CD4-positive, alpha-beta T cell treated with Interleukin-15 for 1 hour (primary cell): ENCODE measurements around the gene ATP7B.

Experiments
- DNase-seq: peaks from one replicate; pipeline ENCODE4 v3.0.0-alpha.2; 2020

Gene ATP7B

GRCh38 chr13:51942189-51942588 is 69.1 kb downstream of the ATP7B start:
- DNase-seq, result no peak

- DNase-seq, result no peak
Measured at GRCh38 chr13:51938454-51938853, 72.8 kb downstream of the ATP7B start.

DNA sequence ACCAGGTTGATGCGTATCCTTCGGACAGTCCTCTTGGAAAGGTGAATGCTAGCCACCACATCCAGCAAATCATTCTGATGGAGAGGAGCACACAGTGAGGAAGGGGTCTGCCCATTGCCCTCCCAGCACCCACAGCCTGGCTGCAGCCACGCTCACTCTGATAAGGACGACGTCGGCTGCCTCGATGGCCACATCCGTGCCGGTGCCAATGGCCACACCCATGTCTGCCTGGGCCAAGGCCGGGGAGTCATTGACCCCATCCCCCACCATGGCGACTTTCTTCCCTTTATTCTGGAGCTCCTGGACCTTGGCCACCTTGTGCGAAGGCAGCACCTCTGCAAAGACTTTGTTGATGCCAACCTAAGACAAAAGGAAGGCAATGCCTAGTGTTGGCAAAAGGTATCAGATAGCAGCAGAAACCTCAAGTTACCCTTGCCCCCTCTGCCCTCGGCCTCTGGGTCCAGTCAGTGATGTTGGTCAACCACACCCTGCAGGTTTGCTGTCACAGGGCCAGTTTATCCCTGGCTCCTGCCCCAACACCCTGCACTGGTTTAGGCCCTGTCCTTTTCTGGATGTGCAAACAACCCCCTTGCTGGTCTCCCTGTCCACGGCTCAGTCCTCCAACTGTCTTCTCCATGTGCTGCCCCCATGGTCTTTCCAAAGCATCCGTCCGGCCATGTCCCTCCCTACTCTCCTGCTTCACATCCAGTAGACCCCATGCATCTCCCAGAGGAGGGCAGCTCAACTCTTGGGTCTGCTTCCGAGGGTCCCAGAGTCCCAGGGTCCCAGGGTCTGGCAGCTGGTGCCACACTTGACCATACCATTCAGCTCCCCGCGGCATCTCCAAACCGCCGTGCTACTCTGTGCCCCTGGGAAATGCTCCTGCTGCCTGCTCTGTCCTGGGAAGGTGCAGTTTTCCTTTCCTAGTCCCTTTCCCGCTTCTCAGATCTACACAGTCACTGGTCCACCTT is 73.6 kb downstream of the ATP7B start:
- DNase-seq, result no peak

DNA sequence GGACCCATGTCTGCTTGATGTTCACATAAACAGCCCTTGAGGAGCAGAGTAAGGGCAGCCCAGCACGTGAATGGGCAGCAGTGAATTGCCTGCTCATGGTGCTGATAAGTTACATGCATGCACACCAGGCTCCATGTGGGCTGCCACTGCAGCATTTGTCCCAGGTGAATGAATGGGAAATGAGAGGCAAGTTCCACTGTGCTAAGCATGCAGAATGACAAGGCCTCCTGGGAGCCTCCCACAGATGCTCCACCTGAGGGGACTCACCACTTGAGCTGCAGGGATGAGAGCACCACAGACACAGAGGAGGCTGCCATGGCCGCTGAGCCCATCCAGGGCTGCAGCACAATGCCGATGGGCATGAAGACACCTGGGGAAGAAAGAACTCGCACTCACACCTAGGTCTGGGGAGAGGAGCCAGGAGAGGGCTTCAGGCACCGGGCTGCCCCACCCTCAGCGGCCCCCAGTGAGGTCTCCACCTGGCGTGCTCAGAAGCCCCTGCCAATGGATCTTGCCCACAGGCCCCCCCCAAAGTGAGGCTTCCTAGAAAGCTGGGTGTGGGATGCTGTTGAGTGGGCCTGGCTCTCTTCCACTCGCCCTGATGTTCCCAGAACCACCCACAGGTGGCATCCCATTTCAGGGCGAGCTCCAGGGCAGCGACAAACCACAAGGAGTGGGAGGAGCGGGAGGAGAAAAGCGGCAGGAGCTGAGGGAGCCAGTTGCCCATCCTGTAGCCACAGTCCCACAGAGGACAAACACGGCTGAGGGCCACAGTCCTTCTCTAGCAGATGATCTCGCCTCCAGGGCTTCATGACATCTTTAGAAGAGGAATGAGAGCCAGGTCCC is 75.7 kb downstream of the ATP7B start:
- no peak for DNase-seq

GRCh38 chr13:51934461-51935087 is 76.7 kb downstream of the ATP7B start:
- no peak for DNase-seq

GRCh38 chr13:51933466-51934058 is 77.7 kb downstream of the ATP7B start:
- DNase-seq, result no peak

GRCh38 chr13:51932231-51932630 is 79.0 kb downstream of the ATP7B start:
- no peak for DNase-seq

DNA sequence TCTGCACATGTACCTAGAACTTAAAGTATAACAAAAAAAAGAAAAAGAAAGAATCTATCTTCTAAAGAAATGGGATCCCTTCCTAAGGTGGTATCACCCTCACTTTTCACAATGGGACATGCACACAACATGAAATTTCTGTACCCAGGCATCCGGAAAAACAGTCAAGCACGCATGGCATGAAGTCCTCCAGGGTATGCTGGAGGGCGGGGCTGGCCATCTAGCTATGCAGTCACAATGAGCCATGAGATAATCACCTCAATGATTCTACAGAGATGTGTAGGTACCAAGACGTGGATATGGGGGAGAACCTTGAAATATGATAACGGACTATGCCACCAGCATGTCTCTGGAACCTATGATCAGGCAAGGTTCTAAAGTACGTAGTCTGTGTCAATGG is 79.6 kb downstream of the ATP7B start:
- no peak for DNase-seq

DNA sequence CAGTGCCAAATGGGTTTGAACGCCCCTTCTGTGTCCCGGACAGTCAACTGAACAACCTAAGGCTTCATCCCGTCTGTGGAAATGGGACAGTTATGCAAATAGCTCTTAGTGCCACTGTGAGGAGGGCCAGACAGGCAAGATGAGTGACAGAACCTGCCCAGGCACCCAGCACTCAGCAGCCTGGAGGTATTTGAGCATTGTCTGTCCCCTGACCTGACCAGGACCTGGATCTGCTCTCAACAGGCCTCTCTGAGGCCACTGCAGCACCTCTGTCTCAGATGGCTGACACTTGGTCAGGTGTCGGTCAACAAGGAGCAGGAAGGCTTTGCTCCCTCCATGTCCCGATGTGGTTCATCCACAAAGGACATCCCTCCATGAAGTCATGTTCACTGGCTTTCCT is 81.6 kb downstream of the ATP7B start:
- DNase-seq, result no peak

GRCh38 chr13:51928231-51928630 is 83.0 kb downstream of the ATP7B start:
- DNase-seq, result no peak

- DNase-seq, result no peak
Measured at GRCh38 chr13:51927129-51927528, 84.1 kb downstream of the ATP7B start.

- DNase-seq, result no peak
Measured at GRCh38 chr13:51926528-51926885, 84.7 kb downstream of the ATP7B start.

DNA sequence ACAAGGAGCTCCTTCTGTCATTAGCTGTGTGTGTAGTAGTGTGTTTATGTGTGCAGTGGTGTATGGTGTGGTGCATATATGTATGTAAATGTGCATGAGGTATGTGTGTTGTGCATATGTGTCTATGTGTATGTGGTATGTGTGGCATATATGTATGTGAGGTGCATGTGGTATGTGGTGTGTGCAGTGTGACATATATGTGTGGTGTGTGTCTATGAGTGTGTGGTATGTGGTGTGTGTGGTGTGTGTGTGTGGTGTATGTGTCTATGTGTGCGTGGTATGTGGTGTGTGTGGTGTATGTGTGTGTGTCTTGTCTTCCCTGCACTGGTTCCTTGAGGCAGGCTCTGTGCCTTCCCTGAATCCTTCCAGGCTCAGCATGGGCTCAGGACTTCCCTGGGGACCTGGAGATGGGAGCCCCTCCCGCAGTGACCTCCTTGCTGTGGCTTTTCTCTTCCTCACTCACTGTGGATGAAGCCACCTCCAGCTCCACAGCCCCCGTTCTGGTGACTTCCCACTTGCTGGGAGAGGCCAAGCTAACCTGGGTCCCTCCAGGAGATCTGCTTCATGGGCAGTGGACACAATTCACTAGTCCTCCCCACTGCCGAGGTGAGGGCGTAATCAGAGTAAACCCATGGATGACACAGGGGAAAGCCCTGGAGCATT is 85.3 kb downstream of the ATP7B start:
- DNase-seq, result no peak

DNA sequence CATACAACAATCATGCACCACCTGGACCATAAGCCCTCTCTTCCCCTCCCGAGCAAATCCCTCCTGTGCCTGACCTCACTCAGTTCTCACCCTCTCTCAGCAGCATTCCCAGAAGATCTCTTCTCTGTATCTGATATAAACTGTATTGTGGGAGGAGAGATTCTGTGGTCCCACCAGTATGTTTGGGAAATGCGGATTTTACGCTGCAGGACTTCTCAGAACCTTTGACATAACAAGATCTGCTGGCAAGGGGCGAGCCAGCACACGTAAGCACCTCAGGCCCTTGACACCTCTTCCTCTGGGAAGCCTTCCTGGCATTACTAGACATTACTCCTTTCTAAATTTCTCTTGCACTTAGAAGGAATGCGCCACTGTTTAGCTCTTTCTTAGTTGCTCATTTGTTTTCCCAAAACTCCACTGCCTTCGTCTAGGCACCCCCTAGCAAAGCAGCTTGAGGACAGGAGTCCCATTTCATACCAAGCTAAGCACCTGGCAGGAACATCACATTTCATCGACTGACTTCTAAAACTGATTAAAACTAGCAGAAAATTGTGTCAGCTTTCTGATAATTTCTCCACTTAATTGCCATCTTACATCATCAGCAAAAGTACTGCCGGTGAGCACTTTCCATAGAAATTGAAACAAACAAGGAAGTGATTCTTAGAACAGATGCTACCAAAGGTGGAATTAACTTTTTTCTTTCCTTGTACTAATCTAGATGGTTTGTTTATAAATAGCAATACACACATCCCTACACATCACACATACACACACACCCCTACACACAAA is 86.3 kb downstream of the ATP7B start:
- DNase-seq, result no peak

DNA sequence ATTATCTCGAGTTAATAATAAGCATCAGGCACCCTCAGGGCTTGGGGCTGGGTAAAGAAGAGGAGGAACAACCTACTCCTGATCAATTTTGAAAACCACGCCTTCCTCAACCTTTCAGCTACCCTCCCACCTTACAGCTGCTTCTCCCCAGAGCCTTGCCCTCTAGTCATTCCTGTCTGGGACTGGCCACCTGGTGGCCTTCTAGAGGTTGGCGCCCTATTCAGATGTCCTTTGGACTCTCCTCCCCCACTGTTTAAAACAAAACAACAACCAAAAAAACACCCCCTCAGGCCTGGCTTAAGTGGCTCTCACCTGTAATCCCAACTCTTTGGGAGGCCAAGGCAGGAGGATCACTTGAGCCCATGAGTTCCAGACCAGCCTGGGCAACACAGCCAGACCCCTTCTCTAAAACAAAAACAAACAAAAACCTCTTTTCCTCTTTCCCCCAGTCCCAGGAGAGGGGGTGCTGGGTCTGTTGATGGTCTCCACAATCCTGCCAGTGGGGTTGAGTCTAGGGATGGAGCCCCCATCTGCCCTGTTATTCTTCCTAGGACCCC is 87.2 kb downstream of the ATP7B start:
- no peak for DNase-seq

DNA sequence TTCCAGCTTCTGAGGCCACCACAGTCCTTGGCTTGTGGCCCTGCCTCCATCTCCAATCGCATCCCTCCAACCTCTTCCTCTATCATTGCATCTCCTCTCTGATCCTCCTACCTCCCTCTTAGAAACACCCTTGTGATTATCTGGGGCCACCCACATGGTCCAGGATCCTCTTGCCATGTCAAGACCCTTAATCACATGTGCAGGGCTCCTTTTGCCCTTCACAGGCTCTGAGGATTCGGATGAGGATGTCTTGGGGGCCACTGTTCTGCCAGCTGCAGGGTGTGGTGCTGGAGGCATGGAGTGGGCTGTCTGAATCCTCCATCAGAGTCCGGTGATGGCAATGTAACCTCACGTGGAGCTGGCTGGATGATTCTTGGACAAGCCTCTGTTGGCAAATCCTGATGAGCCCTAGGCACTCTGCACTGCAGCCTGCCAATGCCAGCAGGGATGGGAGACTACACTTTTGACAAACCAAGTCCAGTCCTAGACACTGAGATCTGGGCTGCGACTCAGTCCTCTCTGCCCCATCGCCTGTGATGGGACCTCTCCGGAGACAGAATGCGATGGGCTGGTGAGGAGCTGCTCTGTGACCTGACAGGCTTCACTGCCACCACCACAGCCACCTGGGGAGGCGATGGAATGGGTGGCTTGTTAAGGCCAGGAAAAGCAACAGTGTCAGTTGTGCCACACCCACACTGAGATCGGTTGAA is 88.3 kb downstream of the ATP7B start:
- no peak for DNase-seq

DNA sequence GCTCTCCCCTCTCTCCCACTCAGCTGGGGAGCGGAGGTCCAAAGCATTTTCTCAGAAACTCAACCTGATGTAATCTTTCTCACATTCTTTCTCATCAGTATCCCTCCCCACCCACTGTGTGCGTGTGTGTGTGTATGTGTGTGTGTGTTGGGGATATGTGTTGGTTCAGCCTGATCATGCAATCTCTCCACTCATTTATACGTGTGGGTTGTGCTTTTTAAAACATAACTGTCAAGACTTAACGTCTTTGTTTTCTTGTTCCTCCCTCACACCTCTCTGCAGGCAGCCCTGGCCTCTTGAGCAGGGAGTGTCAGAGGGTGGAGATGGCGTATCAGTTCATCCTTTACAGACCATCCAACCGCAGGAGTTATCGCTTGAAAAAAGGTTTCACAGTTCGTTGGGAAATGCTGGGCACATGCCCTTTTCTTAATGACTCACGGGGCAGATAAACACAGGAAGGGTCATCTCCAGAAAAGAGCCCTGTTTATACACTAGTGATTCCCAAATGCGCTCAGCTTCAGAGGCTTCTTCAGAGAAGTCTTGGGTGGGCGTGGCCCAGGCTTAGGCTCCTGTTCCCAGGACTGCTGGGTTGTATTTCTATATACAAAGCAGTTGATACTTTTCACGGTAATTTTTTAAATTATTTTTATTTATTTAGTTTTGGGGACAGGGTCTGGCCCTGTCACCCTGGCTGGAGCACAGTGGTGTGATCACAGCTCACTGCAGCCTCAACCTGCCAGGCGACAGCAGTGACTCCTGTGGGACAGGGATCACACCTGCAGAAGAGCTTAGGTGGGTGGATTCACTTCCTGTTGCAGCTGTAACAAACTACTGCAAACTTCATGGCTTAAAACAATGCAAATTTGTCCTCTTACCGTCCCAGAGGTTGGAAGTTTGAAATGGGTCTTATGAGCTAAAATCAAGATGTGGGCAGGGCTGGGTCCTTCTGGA is 89.2 kb downstream of the ATP7B start:
- no peak for DNase-seq

DNA sequence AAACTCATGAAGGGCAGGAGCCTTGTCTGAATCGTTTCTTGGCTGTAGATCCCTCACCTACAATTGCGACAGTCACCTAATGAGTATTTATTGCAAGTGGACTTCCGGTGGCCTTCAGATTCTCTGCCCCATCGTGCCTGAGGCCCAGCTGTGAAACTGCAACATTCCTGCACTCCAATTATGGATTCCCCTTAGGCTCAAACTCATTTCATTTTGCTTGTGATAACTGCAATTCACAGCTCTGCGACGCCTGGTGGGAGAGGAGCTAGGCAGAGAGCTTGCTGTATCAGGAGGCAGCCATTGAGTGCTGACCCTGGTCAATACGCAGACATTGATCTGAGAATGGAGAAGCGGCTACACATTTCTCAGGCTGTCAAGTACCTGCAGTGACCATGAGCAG is 90.5 kb downstream of the ATP7B start:
- no peak for DNase-seq

DNA sequence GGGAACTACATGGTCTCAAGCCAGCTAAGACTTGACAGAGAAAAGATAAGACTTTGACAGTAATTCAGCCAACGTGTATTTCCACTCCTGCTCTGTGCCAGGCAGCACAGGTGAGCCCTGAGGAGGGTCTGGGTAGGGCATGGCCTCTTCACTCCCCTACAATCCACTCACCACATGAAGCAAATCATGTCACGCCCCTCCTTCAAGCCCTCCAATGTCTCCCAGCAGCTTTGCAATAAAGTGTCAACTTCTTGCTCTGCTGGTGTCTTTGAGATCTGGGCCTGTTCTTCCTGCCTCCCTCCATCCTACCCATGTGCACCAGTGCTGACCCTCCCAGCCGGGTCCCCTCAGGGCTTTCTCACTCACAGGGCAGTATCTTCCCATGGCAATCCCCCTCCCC is 91.0 kb downstream of the ATP7B start:
- DNase-seq, result no peak

DNA sequence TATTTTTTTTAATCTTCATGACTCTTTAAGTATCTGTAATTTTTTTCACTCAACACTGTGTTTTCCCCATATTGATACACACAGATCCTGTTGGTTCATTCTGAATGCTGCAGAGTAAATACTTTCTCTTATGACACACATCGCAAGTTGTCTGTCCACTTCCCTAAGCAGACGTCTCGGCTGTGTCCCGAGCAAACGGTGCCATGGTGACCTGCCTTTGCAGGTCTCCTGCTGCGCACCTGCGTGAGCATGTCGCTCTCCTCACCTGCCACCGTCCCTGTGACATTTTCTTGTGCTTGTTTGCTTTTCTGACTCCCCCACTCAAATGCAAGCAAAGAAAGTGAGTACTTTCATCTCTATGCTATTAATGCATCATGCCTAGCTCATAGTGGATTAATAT is 91.7 kb downstream of the ATP7B start:
- no peak for DNase-seq
